SK-N-SH (cell line): ENCODE measurements around the gene DAGLA.

Experiments used
- CTCF ChIP-seq: fragments of 200-600 bp; sonication (generic); IDR thresholded peaks from 2 replicates; pipeline ENCODE4 v1.6.1; 2017; ENCODE audit warnings: antibody characterized with exemption, mild to moderate bottlenecking, moderate library complexity
- POLR2AphosphoS5 ChIP-seq: IDR thresholded peaks from 2 replicates; pipeline ENCODE4 v1.6.1; 2012; ENCODE audit warnings: low read depth, low read length

GRCh38 chr11:61718046-61718531 is 37.9 kb downstream of the DAGLA start:
- TF ChIP-seq POLR2AphosphoS5 (no peak), CTCF (no peak)
